GM21367 (cell line): ENCODE measurements around the gene LAX1.
"Not testable (repeated sequence)": the region's sequence is repeated elsewhere in the genome, so short reads cannot be mapped to it uniquely, and the experiment has no call there.

Source experiments
- ATAC-seq: cut with Tn5 transposase; IDR thresholded peaks from one replicate; pipeline ENCODE4 v1.9.1; 2021; ENCODE audit not compliant: unreplicated experiment

The LAX1 gene

GRCh38 chr1:203768256-203768655 is 3.3 kb downstream of the LAX1 start:
- ATAC-seq, result no peak

- ATAC-seq, result no peak
These were observed 4.7 kb downstream of the LAX1 start for GRCh38 chr1:203769505-203770343.

GRCh38 chr1:203771901-203772301 is 6.9 kb downstream of the LAX1 start:
- ATAC-seq, result no peak

- ATAC-seq, result no peak
These were observed 7.9 kb downstream of the LAX1 start for GRCh38 chr1:203772836-203773235.

GRCh38 chr1:203776636-203777035 is 11.7 kb downstream of the LAX1 start:
- no peak for ATAC-seq

GRCh38 chr1:203777596-203777995 is 12.6 kb downstream of the LAX1 start:
- ATAC-seq, result no peak

- no peak for ATAC-seq
These were observed 13.2 kb downstream of the LAX1 start for GRCh38 chr1:203778146-203778545.

- no peak for ATAC-seq
These were observed 13.8 kb downstream of the LAX1 start for GRCh38 chr1:203778789-203779188.

GRCh38 chr1:203781962-203782361 is 17.0 kb downstream of the LAX1 start:
- no peak for ATAC-seq

- no peak for ATAC-seq
These were observed 25.0 kb downstream of the LAX1 start for GRCh38 chr1:203789966-203790365.

- no peak for ATAC-seq
These were observed 26.5 kb downstream of the LAX1 start for GRCh38 chr1:203791498-203791897.

GRCh38 chr1:203792486-203792885 is 27.5 kb downstream of the LAX1 start:
- ATAC-seq, result no peak

- not testable (repeated sequence) for ATAC-seq
These were observed 28.6 kb downstream of the LAX1 start for GRCh38 chr1:203793561-203793960.

GRCh38 chr1:203794764-203795440 is 29.9 kb downstream of the LAX1 start:
- no peak for ATAC-seq

GRCh38 chr1:203795441-203796235 is 30.7 kb downstream of the LAX1 start, which contains the start of the genes ZBED6 and ZC3H11A:
Gene ZBED6, plus strand, starts transcription at chr1:203795623. Its CDS starts 1,900 bp downstream, at chr1:203797523.
Gene ZC3H11A, plus strand, starts transcription at chr1:203795623. Its CDS starts 21,448 bp downstream, at chr1:203817071.
- ATAC-seq, result peak; percentile 93

- no peak for ATAC-seq
These were observed 31.2 kb downstream of the LAX1 start for GRCh38 chr1:203796236-203796605.

GRCh38 chr1:203797216-203797615 is 32.2 kb downstream of the LAX1 start:
- ATAC-seq, result no peak

GRCh38 chr1:203797948-203798655 is 33.1 kb downstream of the LAX1 start:
- ATAC-seq, result no peak

GRCh38 chr1:203799157-203799556 is 34.2 kb downstream of the LAX1 start:
- ATAC-seq, result no peak

- no peak for ATAC-seq
These were observed 35.0 kb downstream of the LAX1 start for GRCh38 chr1:203799971-203800370.

GRCh38 chr1:203805689-203806088 is 40.7 kb downstream of the LAX1 start:
- no peak for ATAC-seq
